Breast epithelium (tissue), 4 donors: ENCODE data around the gene MRPS12. TPM values are rescaled to one million over a fixed set of nuclear protein-coding genes. Genes with fewer than 3 reads are reported as not detected.

Experiments used
- DNase-seq, 2 donors: peaks; one replicate each; pipeline ENCODE4 v3.0.0-alpha.2; 2019; ENCODE audit warnings: low spot score in 2 of 2
- H3K27ac ChIP-seq, 2 donors: fragments of 200-600 bp; sonication (generic) in 1 of 2; one replicate each; pipeline ENCODE4 v1.5.1; 2016 to 2019; ENCODE audit warnings: mild to moderate bottlenecking in 1 of 2
- H3K27me3 ChIP-seq, 2 donors: fragments of 200-600 bp; sonication (generic) in 1 of 2; one replicate each; pipeline versions ENCODE4 v1.5.1 to v1.6.0; 2017 to 2019; ENCODE audit warnings: control low read depth in 1 of 2, mild to moderate bottlenecking in 1 of 2
- H3K36me3 ChIP-seq: fragments of 200-600 bp; one replicate; pipeline ENCODE4 v1.5.1; 2019
- H3K4me1 ChIP-seq, 2 donors: fragments of 200-600 bp; sonication (generic); one replicate each; pipeline ENCODE4 v1.5.1; 2016 to 2019; ENCODE audit warnings: control low read depth in 1 of 2
- H3K4me3 ChIP-seq, 3 donors: fragments of 200-600 bp; sonication (generic); 1 replicate in 2 of 3; 2 replicates in 1 of 3; pipeline ENCODE4 v1.5.1; 2016 to 2019; ENCODE audit warnings: mild to moderate bottlenecking in 3 of 3, moderate library complexity in 2 of 3
- H3K9me3 ChIP-seq, 2 donors: fragments of 200-600 bp; sonication (generic) in 1 of 2; one replicate each; pipeline ENCODE4 v1.5.1; 2016 to 2019; ENCODE audit warnings: control low read depth in 1 of 2
- CTCF ChIP-seq, 3 donors: fragments of 450-650 bp; IDR thresholded peaks; one replicate each; pipeline ENCODE4 v1.5.1; 2016 to 2017; ENCODE audit warnings: antibody characterized with exemption in 3 of 3, mild to moderate bottlenecking in 3 of 3, moderate library complexity in 3 of 3
- POLR2A ChIP-seq: fragments of 450-650 bp; IDR thresholded peaks from one replicate; pipeline ENCODE4 v1.6.1; 2016; ENCODE audit warnings: antibody characterized with exemption, mild to moderate bottlenecking, moderate library complexity
- POLR2AphosphoS5 ChIP-seq, 3 donors: sonication (generic); formaldehyde crosslinking; IDR thresholded peaks; one replicate each; pipeline ENCODE4 v1.6.1; 2017; ENCODE audit warnings: antibody characterized with exemption in 3 of 3
- intact Hi-C: fragments of 100-400 bp; cut with DNase I; formaldehyde crosslinking; loops from one replicate; pipeline ENCODE4 v1.15.1; 2023; ENCODE audit warnings: low total_unique reads
- total RNA-seq, 3 donors: library from RNA; depleted of rRNA; stranded (reverse); fragments of >200 nt; gene quantifications; one replicate each; pipeline ENCODE4 v1.1.0, GENCODE V29; 2016

The MRPS12 gene
- total RNA-seq, 3 donors from 2014 or later = 27.5 to 41.0 (median 29.3) TPM

- H3K4me3 ChIP-seq = no peak overlapping the region
- H3K9me3 ChIP-seq = no peaks in the 10 kb centered on the region
- DNase-seq = no peak
- no peak overlapping the region for H3K27ac ChIP-seq
- H3K36me3 ChIP-seq = no peaks in the 10 kb centered on the region
- H3K4me1 ChIP-seq = no peaks in the 10 kb centered on the region
- no peaks in the 10 kb centered on the region for H3K27me3 ChIP-seq
- no peak for TF ChIP-seq POLR2A
- no peak for TF ChIP-seq CTCF (IDR thresholded peaks at IDR 0.05)
- no peak for TF ChIP-seq POLR2AphosphoS5 (IDR thresholded peaks at IDR 0.05)
- intact Hi-C loops = no loop called here
Measured at GRCh38 chr19:38915329-38916321, 15.1 kb upstream of the MRPS12 start.

DNA sequence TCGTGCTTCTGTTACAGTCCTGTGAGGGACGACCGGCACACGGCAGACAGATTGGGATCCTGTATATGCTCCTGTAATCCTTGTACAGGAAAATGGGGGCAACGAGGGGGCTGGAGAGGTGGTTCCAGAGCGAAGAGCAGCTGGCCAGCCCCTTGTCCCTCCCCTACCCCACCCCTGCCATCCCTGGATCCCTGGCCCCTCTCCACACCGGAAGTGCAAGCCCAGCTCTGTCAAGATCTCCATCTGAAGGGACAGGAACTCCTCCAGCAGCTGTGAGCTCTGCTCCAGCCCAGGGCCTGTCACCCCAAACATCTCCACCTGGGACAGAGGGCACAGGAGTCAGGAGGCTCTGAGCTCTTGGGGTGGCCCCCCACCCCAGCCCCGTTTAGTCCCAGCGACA lies 13.2 kb upstream of the MRPS12 start:
- Histone ChIP-seq H3K9me3 (no peaks in the 10 kb centered on the region), H3K27ac (no peak overlapping the region), H3K4me1 (no peaks in the 10 kb centered on the region), H3K36me3 (no peaks in the 10 kb centered on the region), H3K27me3 (no peaks in the 10 kb centered on the region), H3K4me3 (no peak overlapping the region)
- TF ChIP-seq POLR2AphosphoS5 (IDR thresholded peaks at IDR 0.05) (no peak), POLR2A (no peak), CTCF (IDR thresholded peaks at IDR 0.05) (no peak)
- intact Hi-C loops = no loop called here
- no peak for DNase-seq

- H3K36me3 ChIP-seq = no peaks in the 10 kb centered on the region
- no peaks in the 10 kb centered on the region for H3K9me3 ChIP-seq
- no peak overlapping the region for H3K27ac ChIP-seq
- intact Hi-C loops = no loop called here
- no peaks in the 10 kb centered on the region for H3K27me3 ChIP-seq
- no peak for DNase-seq
- no peak for TF ChIP-seq POLR2AphosphoS5 (IDR thresholded peaks at IDR 0.05)
- TF ChIP-seq POLR2A = no peak
- TF ChIP-seq CTCF (IDR thresholded peaks at IDR 0.05) = no peak
- no peak overlapping the region for H3K4me3 ChIP-seq
- no peaks in the 10 kb centered on the region for H3K4me1 ChIP-seq
Measured at GRCh38 chr19:38917921-38918491, 12.7 kb upstream of the MRPS12 start.

DNA sequence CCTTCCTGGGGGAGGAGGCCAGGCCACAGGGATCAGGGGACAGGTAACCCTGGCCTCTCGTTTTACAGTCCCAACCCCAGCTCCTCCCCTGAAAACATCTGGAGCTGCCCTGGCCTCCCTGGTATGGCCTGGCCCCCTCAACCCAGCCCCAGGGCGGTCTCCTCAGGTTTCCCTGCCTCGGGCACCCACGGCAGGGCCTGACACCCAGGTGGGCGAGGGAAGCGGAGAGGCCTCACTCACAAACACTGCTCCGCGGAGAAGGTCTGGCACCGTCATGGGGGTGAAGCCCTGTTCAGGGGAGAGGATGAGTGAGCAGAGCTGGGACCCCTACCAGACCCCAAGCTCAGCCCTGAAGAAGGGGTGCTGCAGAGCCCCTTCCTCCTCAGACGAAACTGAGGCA lies 12.2 kb upstream of the MRPS12 start:
- no peak overlapping the region for H3K27ac ChIP-seq
- no peaks in the 10 kb centered on the region for H3K36me3 ChIP-seq
- no peaks in the 10 kb centered on the region for H3K4me1 ChIP-seq
- intact Hi-C loops = no loop called here
- TF ChIP-seq POLR2AphosphoS5 (IDR thresholded peaks at IDR 0.05) (no peak), CTCF (IDR thresholded peaks at IDR 0.05) (no peak), POLR2A (no peak)
- H3K9me3 ChIP-seq = no peaks in the 10 kb centered on the region
- no peaks in the 10 kb centered on the region for H3K27me3 ChIP-seq
- no peak for DNase-seq
- H3K4me3 ChIP-seq = no peak overlapping the region
